IMR-90 (cell line): ENCODE data around the gene TFAP2C. TPM values are rescaled to one million over a fixed set of nuclear protein-coding genes. Genes with fewer than 3 reads are reported as not detected.
A peak's percentile ranks its signal among the peaks of the same experiment; 100 is the strongest.

Experiments used
- ATAC-seq: fragments of 200-7000 bp; cut with Tn5 transposase; 2 replicates; pipeline ENCODE4 v1.9.1; 2020; ENCODE audit warnings: low read depth, mild to moderate bottlenecking, moderate library complexity
- BruUV-seq: library from RNA; stranded (reverse); fragments of 400-500 nt; replicated peaks from 2 replicates; lab custom pipeline; 2021; lab: Mats Ljungman, UMichigan
- CTCF ChIA-PET: fragments of 300-600 bp; formaldehyde crosslinking; extraction: SDS; loops from one replicate; lab custom pipeline; 2021; ENCODE audit warnings: antibody characterized with exemption; lab: Yijun Ruan, JAX
- POLR2A ChIA-PET: fragments of 300-600 bp; sonication (Branson Sonifier 250); formaldehyde crosslinking; loops from one replicate; lab custom pipeline; 2022; ENCODE audit warnings: antibody characterized with exemption; ENCODE audit not compliant: unreplicated experiment; lab: Charles Lee
- DNase-seq: peaks from one replicate; pipeline ENCODE4 v3.0.0; 2013
- H2AFZ ChIP-seq: replicated peaks from 2 replicates; pipeline ENCODE3; 2013; ENCODE audit warnings: low read length, mild to moderate bottlenecking; ENCODE audit not compliant: poor library complexity
- H2AK5ac ChIP-seq: 2 replicates; pipeline ENCODE4 v1.6.1; 2013; ENCODE audit warnings: low read depth, low read length, inconsistent platforms
- H2AK9ac ChIP-seq: replicated peaks from 2 replicates; pipeline ENCODE3; 2013; ENCODE audit warnings: mild to moderate bottlenecking, low read depth, low read length, moderate library complexity; ENCODE audit not compliant: poor library complexity
- H2BK120ac ChIP-seq: 2 replicates; pipeline ENCODE4 v1.6.1; 2013; ENCODE audit warnings: low read depth, low read length, inconsistent platforms
- H2BK15ac ChIP-seq: 3 replicates; pipeline ENCODE4 v1.6.1; 2013; ENCODE audit warnings: low read depth, low read length, inconsistent platforms
- H2BK20ac ChIP-seq: 2 replicates; pipeline ENCODE4 v1.6.1; 2013; ENCODE audit warnings: low read depth, mild to moderate bottlenecking, inconsistent platforms, low read length, moderate library complexity
- H2BK5ac ChIP-seq: 2 replicates; pipeline ENCODE4 v1.6.1; 2013; ENCODE audit warnings: mild to moderate bottlenecking, low read depth, low read length, inconsistent platforms; ENCODE audit not compliant: poor library complexity, severe bottlenecking
- H3K14ac ChIP-seq: replicated peaks from 2 replicates; pipeline ENCODE4 v1.6.1; 2013; ENCODE audit warnings: low read depth, low read length, inconsistent platforms
- H3K18ac ChIP-seq: 2 replicates; pipeline ENCODE4 v1.6.1; 2013; ENCODE audit warnings: low read depth, low read length, control low read depth
- H3K23ac ChIP-seq: 2 replicates; pipeline ENCODE4 v1.6.1; 2013; ENCODE audit warnings: low read depth, low read length, inconsistent platforms
- H3K27ac ChIP-seq: 2 replicates; pipeline ENCODE4 v1.5.1; 2013; ENCODE audit warnings: mild to moderate bottlenecking, control low read depth, low read length; ENCODE audit not compliant: insufficient read depth
- H3K27me3 ChIP-seq: 2 replicates; pipeline ENCODE4 v1.6.1; 2013; ENCODE audit warnings: low read length; ENCODE audit not compliant: control insufficient read depth, insufficient read depth
- H3K36me3 ChIP-seq: 2 replicates; pipeline ENCODE4 v1.6.1; 2013; ENCODE audit warnings: low read length, mixed read lengths; ENCODE audit not compliant: control insufficient read depth, insufficient read depth
- H3K4ac ChIP-seq: 2 replicates; pipeline ENCODE4 v1.6.1; 2013; ENCODE audit warnings: low read depth, low read length, inconsistent platforms
- H3K4me1 ChIP-seq: 2 replicates; pipeline ENCODE4 v1.6.1; 2013; ENCODE audit warnings: low read length, mixed read lengths; ENCODE audit not compliant: control insufficient read depth, insufficient read depth
- H3K4me2 ChIP-seq: 2 replicates; pipeline ENCODE4 v1.6.1; 2013; ENCODE audit warnings: low read depth, mild to moderate bottlenecking, control low read depth, low read length, moderate library complexity
- H3K4me3 ChIP-seq: 2 replicates; pipeline ENCODE4 v1.5.1; 2013; ENCODE audit warnings: low read depth, mild to moderate bottlenecking, control low read depth, low read length, moderate library complexity; ENCODE audit not compliant: insufficient read depth
- H3K56ac ChIP-seq: 2 replicates; pipeline ENCODE4 v1.6.1; 2013; ENCODE audit warnings: low read length, inconsistent platforms; ENCODE audit not compliant: insufficient read depth; ENCODE audit errors: extremely low read depth
- H3K79me1 ChIP-seq, 2 experiments: 2 replicates each; pipeline ENCODE4 v1.6.1; 2013; ENCODE audit warnings: low read length in 2 of 2, inconsistent platforms in 1 of 2, low read depth in 1 of 2
- H3K9ac ChIP-seq: 2 replicates; pipeline ENCODE4 v1.6.1; 2013; ENCODE audit warnings: low read depth, low read length, control low read depth
- H3K9me1 ChIP-seq: 2 replicates; pipeline ENCODE4 v1.6.1; 2013; ENCODE audit warnings: low read length, inconsistent platforms; ENCODE audit not compliant: insufficient read depth
- H3K9me3 ChIP-seq: 2 replicates; pipeline ENCODE4 v1.6.1; 2013; ENCODE audit warnings: low read length; ENCODE audit not compliant: control insufficient read depth, insufficient read depth
- H4K20me1 ChIP-seq: 2 replicates; pipeline ENCODE4 v1.6.1; 2013; ENCODE audit warnings: low read length, inconsistent platforms; ENCODE audit not compliant: insufficient read depth
- H4K5ac ChIP-seq: 2 replicates; pipeline ENCODE4 v1.6.1; 2013; ENCODE audit warnings: mild to moderate bottlenecking, low read depth, low read length, control low read depth
- H4K8ac ChIP-seq, 2 experiments: 2 replicates each; pipeline ENCODE4 v1.6.1; 2013; ENCODE audit warnings: low read depth in 2 of 2, low read length in 2 of 2, control low read depth in 1 of 2, inconsistent platforms in 1 of 2
- H4K91ac ChIP-seq: 2 replicates; pipeline ENCODE4 v1.6.1; 2013; ENCODE audit warnings: low read depth, low read length, inconsistent platforms; ENCODE audit not compliant: insufficient read depth
- BHLHE40 ChIP-seq: fragments of 150-350 bp; IDR thresholded peaks from 2 replicates; pipeline ENCODE4 v1.6.1; 2016; ENCODE audit warnings: mild to moderate bottlenecking, low read depth, low read length
- CEBPB ChIP-seq: IDR thresholded peaks from 2 replicates; pipeline ENCODE4 v1.6.1; 2012; ENCODE audit warnings: low read depth, low read length, improper control_type of control experiment
- CHD1 ChIP-seq: IDR thresholded peaks from 2 replicates; pipeline ENCODE4 v1.6.1; 2012; ENCODE audit warnings: low read depth, low read length, improper control_type of control experiment
- ELK1 ChIP-seq: fragments of 150-350 bp; IDR thresholded peaks from 2 replicates; pipeline ENCODE4 v1.6.1; 2016; ENCODE audit warnings: low read depth, mild to moderate bottlenecking, low read length, moderate library complexity, borderline replicate concordance
- FOS ChIP-seq: fragments of 150-350 bp; IDR thresholded peaks from 2 replicates; pipeline ENCODE4 v1.6.1; 2016; ENCODE audit warnings: low read depth, low read length
- MAFK ChIP-seq: IDR thresholded peaks from 2 replicates; pipeline ENCODE4 v1.6.1; 2012; ENCODE audit warnings: low read depth, low read length, improper control_type of control experiment
- MAZ ChIP-seq: IDR thresholded peaks from 2 replicates; pipeline ENCODE4 v1.6.1; 2012; ENCODE audit warnings: low read depth, mild to moderate bottlenecking, low read length, improper control_type of control experiment, moderate library complexity, borderline replicate concordance
- MXI1 ChIP-seq: IDR thresholded peaks from 2 replicates; pipeline ENCODE4 v1.6.1; 2012; ENCODE audit warnings: low read depth, mild to moderate bottlenecking, low read length, moderate library complexity, borderline replicate concordance
- NFE2L2 ChIP-seq: fragments of 150-350 bp; IDR thresholded peaks from 2 replicates; pipeline ENCODE4 v1.6.1; 2016; ENCODE audit warnings: low read depth, mild to moderate bottlenecking, low read length
- POLR2A ChIP-seq: IDR thresholded peaks from 2 replicates; pipeline ENCODE4 v1.6.1; 2012; ENCODE audit warnings: mild to moderate bottlenecking, low read depth, low read length
- RAD21 ChIP-seq: IDR thresholded peaks from 2 replicates; pipeline ENCODE4 v1.6.1; 2012; ENCODE audit warnings: low read length, improper control_type of control experiment
- RCOR1 ChIP-seq: IDR thresholded peaks from 2 replicates; pipeline ENCODE4 v1.6.1; 2012; ENCODE audit warnings: mild to moderate bottlenecking, low read length, improper control_type of control experiment; ENCODE audit not compliant: insufficient replicate concordance
- RFX5 ChIP-seq: IDR thresholded peaks from 2 replicates; pipeline ENCODE4 v1.8.0; 2012; ENCODE audit warnings: low read depth, mild to moderate bottlenecking, low read length, moderate library complexity
- SMC3 ChIP-seq: fragments of 150-350 bp; IDR thresholded peaks from 2 replicates; pipeline ENCODE4 v1.6.1; 2016; ENCODE audit warnings: low read depth, mild to moderate bottlenecking, antibody characterized with exemption, low read length, moderate library complexity
- WGBS, 2 experiments: methylation state at CpG; one replicate each; pipeline versions ENCODE4 v1.1.5 to v1.1.7; 2013; ENCODE audit warnings: missing lambda C conversion rate in 2 of 2; ENCODE audit not compliant: insufficient read length in 1 of 2; ENCODE audit errors: extremely low coverage in 2 of 2; 5-methylcytosine and 5-hydroxymethylcytosine counted together
- dilution Hi-C: fragments of 300-500 bp; cut with HindIII; formaldehyde crosslinking; loops from one replicate; pipeline ENCODE4 v1.14.3; 2018; ENCODE audit warnings: low sequenced_read_pairs; ENCODE audit not compliant: unreplicated experiment
- in situ Hi-C: fragments of 300-500 bp; cut with MboI; formaldehyde crosslinking; loops from 3 replicates; pipeline ENCODE4 v1.14.3; 2019; ENCODE audit warnings: low sequenced_read_pairs, inconsistent platforms, mixed read lengths
- intact Hi-C: fragments of 100-400 bp; cut with micrococcal nuclease; formaldehyde crosslinking; loops from 2 replicates; pipeline ENCODE4 v1.10.0; 2022
- polyA plus RNA-seq, 3 experiments: library from polyadenylated mRNA; depleted of rRNA; stranded (reverse); fragments of >200 nt; gene quantifications; 2 replicates each; pipeline ENCODE4 v1.2.3, GENCODE V29; 2012; ENCODE audit warnings: low replicate concordance in 1 of 3
- total RNA-seq: library from RNA; depleted of rRNA; stranded (reverse); fragments of >200 nt; gene quantifications from 2 replicates; pipeline ENCODE4 v1.2.3, GENCODE V29; 2012
- TF ChIP-seq, protein P1 (sequence below): conservative IDR thresholded peaks from 2 replicates; pipeline ENCODE4 v1.5.1; 2012; ENCODE audit warnings: mild to moderate bottlenecking, low read depth, low read length, improper control_type of control experiment
- TF ChIP-seq, protein P2 (sequence below): fragments of 150-350 bp; IDR thresholded peaks from 2 replicates; pipeline ENCODE4 v1.6.1; 2017; ENCODE audit warnings: mild to moderate bottlenecking, antibody characterized with exemption, low read length, low read depth

The TFAP2C gene
- total and polyA plus RNA-seq, 2 of the 4 experiments (the other 2 are of a cell fraction), result under 0.01 to 0.05 TPM

- 42% methylated on average over 2 of the region's 12 CpGs; no CpG with 5 or more reads in 1 of the 2 experiments for WGBS, 2 experiments
- TF ChIP-seq MAFK (no peak), RCOR1 (no peak), POLR2A (no peak), CHD1 (no peak), NFE2L2 (no peak), CEBPB (no peak), RFX5 (no peak), SMC3 (no peak), ELK1 (no peak), BHLHE40 (no peak), FOS (no peak), RAD21 (no peak), MXI1 (no peak), MAZ (no peak)
- TF ChIP-seq, protein P1, sequence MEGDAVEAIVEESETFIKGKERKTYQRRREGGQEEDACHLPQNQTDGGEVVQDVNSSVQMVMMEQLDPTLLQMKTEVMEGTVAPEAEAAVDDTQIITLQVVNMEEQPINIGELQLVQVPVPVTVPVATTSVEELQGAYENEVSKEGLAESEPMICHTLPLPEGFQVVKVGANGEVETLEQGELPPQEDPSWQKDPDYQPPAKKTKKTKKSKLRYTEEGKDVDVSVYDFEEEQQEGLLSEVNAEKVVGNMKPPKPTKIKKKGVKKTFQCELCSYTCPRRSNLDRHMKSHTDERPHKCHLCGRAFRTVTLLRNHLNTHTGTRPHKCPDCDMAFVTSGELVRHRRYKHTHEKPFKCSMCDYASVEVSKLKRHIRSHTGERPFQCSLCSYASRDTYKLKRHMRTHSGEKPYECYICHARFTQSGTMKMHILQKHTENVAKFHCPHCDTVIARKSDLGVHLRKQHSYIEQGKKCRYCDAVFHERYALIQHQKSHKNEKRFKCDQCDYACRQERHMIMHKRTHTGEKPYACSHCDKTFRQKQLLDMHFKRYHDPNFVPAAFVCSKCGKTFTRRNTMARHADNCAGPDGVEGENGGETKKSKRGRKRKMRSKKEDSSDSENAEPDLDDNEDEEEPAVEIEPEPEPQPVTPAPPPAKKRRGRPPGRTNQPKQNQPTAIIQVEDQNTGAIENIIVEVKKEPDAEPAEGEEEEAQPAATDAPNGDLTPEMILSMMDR, result no peak
- TF ChIP-seq, protein P2, sequence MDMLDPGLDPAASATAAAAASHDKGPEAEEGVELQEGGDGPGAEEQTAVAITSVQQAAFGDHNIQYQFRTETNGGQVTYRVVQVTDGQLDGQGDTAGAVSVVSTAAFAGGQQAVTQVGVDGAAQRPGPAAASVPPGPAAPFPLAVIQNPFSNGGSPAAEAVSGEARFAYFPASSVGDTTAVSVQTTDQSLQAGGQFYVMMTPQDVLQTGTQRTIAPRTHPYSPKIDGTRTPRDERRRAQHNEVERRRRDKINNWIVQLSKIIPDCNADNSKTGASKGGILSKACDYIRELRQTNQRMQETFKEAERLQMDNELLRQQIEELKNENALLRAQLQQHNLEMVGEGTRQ, result no peak
These were observed 46.9 kb downstream of the TFAP2C start for GRCh38 chr20:56676001-56676400.

More at GRCh38 chr20:56676001-56676400, 46.9 kb downstream of the TFAP2C start:
- peak overlapping the region; percentile 6 for H2AFZ ChIP-seq
- no peak overlapping the region for H3K4ac ChIP-seq
- no peaks in the 10 kb centered on the region for H4K20me1 ChIP-seq
- H3K14ac ChIP-seq, result no peak overlapping the region
- H3K4me3 ChIP-seq, result no peak overlapping the region
- intact Hi-C loops, result no loop called here
- BruUV-seq, result no TSS peak
- H3K56ac ChIP-seq, result no peak overlapping the region
- H3K4me2 ChIP-seq, result no peak overlapping the region
- in situ Hi-C loops, result no loop called here
- H2BK20ac ChIP-seq, result no peak overlapping the region
- POLR2A ChIA-PET, result no interaction called here
- no peaks in the 10 kb centered on the region for H3K9me3 ChIP-seq
- no peak overlapping the region for H4K5ac ChIP-seq
- no peak overlapping the region for H2BK120ac ChIP-seq
- H2AK5ac ChIP-seq, result no peak overlapping the region
- H2BK5ac ChIP-seq, result no peak overlapping the region
- no peak for DNase-seq
- H3K18ac ChIP-seq, result no peak overlapping the region
- no peak overlapping the region for H3K27ac ChIP-seq
- H3K36me3 ChIP-seq, result no peaks in the 10 kb centered on the region
- no peaks in the 10 kb centered on the region for H3K4me1 ChIP-seq
- no peaks in the 10 kb centered on the region for H3K9me1 ChIP-seq
- no peak overlapping the region for H3K23ac ChIP-seq
- dilution Hi-C loops, result no loop called here
- no peak overlapping the region for H2AK9ac ChIP-seq
- CTCF ChIA-PET, result no interaction called here
- no peak overlapping the region for H4K8ac ChIP-seq
- H3K27me3 ChIP-seq, result no peaks in the 10 kb centered on the region
- no peak for ATAC-seq
- H3K79me1 ChIP-seq, result no peaks in the 10 kb centered on the region
- no peak overlapping the region for H4K91ac ChIP-seq
- H2BK15ac ChIP-seq, result no peak overlapping the region
- no peak overlapping the region for H3K9ac ChIP-seq
